H9 (cell line): ENCODE measurements around the gene KRTAP5-1. TPM values are rescaled to one million over a fixed set of nuclear protein-coding genes. Genes with fewer than 3 reads are reported as not detected.

ENCODE experiments used
- DNase-seq: peaks from one replicate; pipeline ENCODE4 v3.0.0-alpha.2; 2017
- H2AFZ ChIP-seq: one replicate; pipeline ENCODE4 v1.6.1; 2013; ENCODE audit warnings: mild to moderate bottlenecking, low read length, control low read depth, moderate library complexity
- H2AK5ac ChIP-seq: 2 replicates; pipeline ENCODE4 v1.6.1; 2013; ENCODE audit warnings: low read length, control low read depth, mixed read lengths; ENCODE audit not compliant: insufficient read length
- H2BK120ac ChIP-seq: one replicate; pipeline ENCODE4 v1.6.1; 2013; ENCODE audit warnings: low read depth, mild to moderate bottlenecking, low read length, control low read depth, inconsistent platforms; ENCODE audit not compliant: poor library complexity, severe bottlenecking
- H2BK12ac ChIP-seq: 2 replicates; pipeline ENCODE4 v1.6.1; 2013; ENCODE audit warnings: low read length, control low read depth, mixed read lengths, low read depth; ENCODE audit not compliant: insufficient read length
- H2BK15ac ChIP-seq: 2 replicates; pipeline ENCODE4 v1.6.1; 2013; ENCODE audit warnings: low read depth, low read length, control low read depth
- H2BK20ac ChIP-seq: one replicate; pipeline ENCODE4 v1.6.1; 2013; ENCODE audit warnings: low read depth, mild to moderate bottlenecking, low read length, control low read depth, inconsistent platforms; ENCODE audit not compliant: poor library complexity, severe bottlenecking
- H2BK5ac ChIP-seq: 2 replicates; pipeline ENCODE4 v1.6.1; 2013; ENCODE audit warnings: low read length, control low read depth, mixed read lengths; ENCODE audit not compliant: insufficient read length
- H3K14ac ChIP-seq: 2 replicates; pipeline ENCODE4 v1.6.1; 2013; ENCODE audit warnings: low read length, control low read depth; ENCODE audit not compliant: insufficient read depth
- H3K18ac ChIP-seq: 2 replicates; pipeline ENCODE4 v1.6.1; 2013; ENCODE audit warnings: low read depth, mild to moderate bottlenecking, mixed read lengths, low read length, control low read depth; ENCODE audit not compliant: insufficient read length
- H3K23ac ChIP-seq: 2 replicates; pipeline ENCODE4 v1.6.1; 2013; ENCODE audit warnings: low read length, control low read depth, mixed read lengths, low read depth; ENCODE audit not compliant: insufficient read length
- H3K23me2 ChIP-seq: 2 replicates; pipeline ENCODE4 v1.6.1; 2013; ENCODE audit warnings: low read depth, mild to moderate bottlenecking, mixed read lengths, low read length, control low read depth; ENCODE audit not compliant: insufficient read length, poor library complexity, severe bottlenecking
- H3K27ac ChIP-seq: 2 replicates; pipeline ENCODE4 v1.5.1; 2013; ENCODE audit warnings: low read length, control low read depth, mixed read lengths, low read depth; ENCODE audit not compliant: insufficient read length
- H3K27me3 ChIP-seq: 2 replicates; pipeline ENCODE4 v1.6.1; 2013; ENCODE audit warnings: low read length, control low read depth, inconsistent platforms; ENCODE audit not compliant: insufficient read depth
- H3K4ac ChIP-seq: 2 replicates; pipeline ENCODE4 v1.6.1; 2013; ENCODE audit warnings: low read depth, mild to moderate bottlenecking, control low read depth, inconsistent platforms, low read length, moderate library complexity
- H3K4me1 ChIP-seq: 2 replicates; pipeline ENCODE4 v1.6.1; 2013; ENCODE audit warnings: low read length, control low read depth, inconsistent platforms; ENCODE audit not compliant: insufficient read depth
- H3K4me2 ChIP-seq: 2 replicates; pipeline ENCODE4 v1.6.1; 2013; ENCODE audit warnings: low read length, control low read depth, mixed read lengths; ENCODE audit not compliant: insufficient read length, insufficient read depth
- H3K56ac ChIP-seq: 2 replicates; pipeline ENCODE4 v1.6.1; 2013; ENCODE audit warnings: low read depth, mild to moderate bottlenecking, mixed read lengths, low read length, control low read depth; ENCODE audit not compliant: insufficient read length
- H3K79me1 ChIP-seq: 2 replicates; pipeline ENCODE4 v1.6.1; 2013; ENCODE audit warnings: low read depth, mild to moderate bottlenecking, moderate library complexity, low read length, control low read depth, inconsistent platforms; ENCODE audit not compliant: insufficient read depth, poor library complexity, severe bottlenecking
- H3K79me2 ChIP-seq: 2 replicates; pipeline ENCODE4 v1.6.1; 2013; ENCODE audit warnings: low read length, control low read depth, inconsistent platforms; ENCODE audit not compliant: insufficient read depth
- H3K9ac ChIP-seq: 2 replicates; pipeline ENCODE4 v1.6.1; 2013; ENCODE audit warnings: low read length, control low read depth, mixed read lengths; ENCODE audit not compliant: insufficient read length; ENCODE audit errors: extremely low read depth
- H3K9me3 ChIP-seq: one replicate; pipeline ENCODE4 v1.6.1; 2013; ENCODE audit warnings: low read depth, low read length, inconsistent platforms; ENCODE audit not compliant: control insufficient read depth
- H3T11ph ChIP-seq: one replicate; pipeline ENCODE4 v1.6.1; 2013; ENCODE audit warnings: mild to moderate bottlenecking, low read length, control low read depth, inconsistent platforms
- H4K20me1 ChIP-seq: one replicate; pipeline ENCODE4 v1.6.1; 2013; ENCODE audit not compliant: control insufficient read depth, insufficient read length, insufficient read depth
- H4K5ac ChIP-seq: 2 replicates; pipeline ENCODE4 v1.6.1; 2013; ENCODE audit warnings: low read depth, mild to moderate bottlenecking, mixed read lengths, low read length, control low read depth; ENCODE audit not compliant: insufficient read length
- H4K8ac ChIP-seq: replicated peaks from 2 replicates; pipeline ENCODE4 v1.6.1; 2013; ENCODE audit warnings: low read length, control low read depth, mixed read lengths, low read depth; ENCODE audit not compliant: insufficient read length
- H4K91ac ChIP-seq: 2 replicates; pipeline ENCODE4 v1.6.1; 2013; ENCODE audit warnings: low read depth, mild to moderate bottlenecking, moderate library complexity, mixed read lengths, low read length, control low read depth; ENCODE audit not compliant: insufficient read length
- H3K27ac Mint-ChIP-seq, 3 experiments: 2 replicates in 2 of 3; 3 replicates in 1 of 3; pipeline ENCODE4 v1.8.0; 2020 to 2021; ENCODE audit warnings: mixed read lengths in 3 of 3, mild to moderate bottlenecking in 1 of 3, moderate library complexity in 1 of 3
- H3K27me3 Mint-ChIP-seq: 2 replicates; pipeline ENCODE4 v1.8.0; 2021; ENCODE audit warnings: low read depth, mild to moderate bottlenecking, moderate library complexity, mixed read lengths
- H3K36me3 Mint-ChIP-seq, 3 experiments: 2 replicates in 2 of 3; 3 replicates in 1 of 3; pipeline ENCODE4 v1.8.0; 2020 to 2021; ENCODE audit warnings: low read depth in 3 of 3, mixed read lengths in 3 of 3; ENCODE audit not compliant: insufficient read depth in 1 of 3
- H3K4me1 Mint-ChIP-seq, 2 experiments: 2 replicates each; pipeline ENCODE4 v1.8.0; 2020; ENCODE audit warnings: mixed read lengths in 2 of 2
- H3K4me3 Mint-ChIP-seq, 2 experiments: 2 replicates in 1 of 2; 3 replicates in 1 of 2; pipeline ENCODE4 v1.8.0; 2020 to 2021; ENCODE audit warnings: mild to moderate bottlenecking in 2 of 2, mixed read lengths in 2 of 2, moderate library complexity in 1 of 2
- H3K9me3 Mint-ChIP-seq, 2 experiments: 2 replicates in 1 of 2; 3 replicates in 1 of 2; pipeline ENCODE4 v1.8.0; 2020; ENCODE audit warnings: mild to moderate bottlenecking in 2 of 2, mixed read lengths in 2 of 2, moderate library complexity in 1 of 2
- WGBS: extraction: QIAGEN DNeasy Blood & Tissue Kit; methylation state at CpG from one replicate; pipeline ENCODE4 v1.1.7; 2013; ENCODE audit warnings: missing lambda C conversion rate, low lambda C conversion rate, mixed read lengths; ENCODE audit not compliant: insufficient read length; ENCODE audit errors: extremely low coverage; 5-methylcytosine and 5-hydroxymethylcytosine counted together
- total RNA-seq: library from RNA; stranded (reverse); gene quantifications from 2 replicates; pipeline ENCODE4 v1.2.1, GENCODE V29; 2021
- TF ChIP-seq, protein P1 (sequence below): fragments of 200-600 bp; sonication (generic); conservative IDR thresholded peaks from 3 replicates; pipeline ENCODE4 v1.8.0; 2021; ENCODE audit warnings: antibody characterized with exemption, mild to moderate bottlenecking

Gene KRTAP5-1
- total RNA-seq, 1 experiment from 2014 or later = not detected

DNA sequence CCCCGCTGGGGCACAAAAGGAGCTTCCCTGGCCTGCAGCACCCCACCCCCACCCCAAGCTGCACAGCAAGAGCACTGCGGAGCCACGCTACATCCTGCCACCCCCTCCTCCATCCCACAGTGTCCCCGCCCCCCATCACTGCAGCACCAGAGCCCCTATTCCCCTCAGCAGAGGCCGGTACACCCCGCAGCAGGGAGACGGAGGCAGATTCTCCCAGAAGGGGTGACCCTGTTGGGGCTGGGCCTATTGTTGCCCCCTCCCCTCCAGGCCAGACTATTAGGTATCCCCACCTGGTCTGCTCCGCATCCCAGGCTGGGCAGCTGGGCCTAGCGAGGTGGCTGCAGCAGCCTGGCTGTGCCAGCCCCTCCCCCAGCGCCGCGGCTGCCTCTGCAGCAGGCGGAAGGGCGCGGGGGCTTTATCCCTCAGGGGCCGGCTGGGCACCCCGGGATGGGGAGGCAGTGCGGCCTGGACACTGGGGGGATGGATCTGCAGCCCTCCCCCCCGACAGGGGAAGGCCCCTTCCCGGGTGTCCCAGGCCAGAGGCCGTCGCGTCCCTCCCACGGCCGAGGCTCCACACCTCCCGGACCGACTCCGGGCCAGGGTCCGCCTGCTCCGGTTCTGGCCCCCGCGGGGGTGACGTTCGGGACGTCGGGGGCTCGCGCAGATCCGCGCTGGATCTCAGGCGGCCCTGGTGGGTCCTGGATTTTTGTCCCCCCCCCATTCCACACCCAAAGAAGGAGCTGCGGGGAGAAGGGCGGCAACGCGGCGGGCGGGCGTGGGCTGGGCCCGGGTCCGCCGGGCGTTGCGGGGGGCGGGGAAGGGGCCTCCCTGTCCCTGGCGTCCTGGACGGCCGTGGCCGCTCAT lies 14.0 kb downstream of the KRTAP5-1 start:
- H2AK5ac ChIP-seq = no peak overlapping the region
- Mint-ChIP-seq H3K4me3 (peak overlapping the region; percentile 44 to 63; a peak in 3 of 5 replicates), H3K4me1 (peaks cover 25 to 45% of the 10 kb centered on the region in 2 experiments), H3K27me3 (peaks cover 63% of the 10 kb centered on the region), H3K27ac (no peak overlapping the region), H3K9me3 (no peaks in the 10 kb centered on the region), H3K36me3 (no peaks in the 10 kb centered on the region)
- H4K8ac ChIP-seq = no peak overlapping the region
- H3T11ph ChIP-seq = no peak overlapping the region
- H3K4me2 ChIP-seq = peak overlapping the region; percentile 13
- no peak overlapping the region for H3K23ac ChIP-seq
- no peaks in the 10 kb centered on the region for H3K9me3 ChIP-seq
- H2BK20ac ChIP-seq = no peak overlapping the region
- H3K18ac ChIP-seq = no peak overlapping the region
- no peak overlapping the region for H2BK12ac ChIP-seq
- H3K4me1 ChIP-seq = no peaks in the 10 kb centered on the region
- peaks cover 19% of the 10 kb centered on the region for H3K27me3 ChIP-seq
- H3K56ac ChIP-seq = no peak overlapping the region
- H2BK120ac ChIP-seq = no peak overlapping the region
- H3K4ac ChIP-seq = no peak overlapping the region
- no peak overlapping the region for H2AFZ ChIP-seq
- H3K9ac ChIP-seq = no peak overlapping the region
- no peaks in the 10 kb centered on the region for H3K79me1 ChIP-seq
- no peak overlapping the region for H4K91ac ChIP-seq
- H3K23me2 ChIP-seq = peaks cover 22% of the 10 kb centered on the region
- H4K20me1 ChIP-seq = no peaks in the 10 kb centered on the region
- H2BK5ac ChIP-seq = no peak overlapping the region
- DNase-seq = peak; percentile 59
- H3K79me2 ChIP-seq = no peaks in the 10 kb centered on the region
- no peak overlapping the region for H4K5ac ChIP-seq
- TF ChIP-seq, protein P1, sequence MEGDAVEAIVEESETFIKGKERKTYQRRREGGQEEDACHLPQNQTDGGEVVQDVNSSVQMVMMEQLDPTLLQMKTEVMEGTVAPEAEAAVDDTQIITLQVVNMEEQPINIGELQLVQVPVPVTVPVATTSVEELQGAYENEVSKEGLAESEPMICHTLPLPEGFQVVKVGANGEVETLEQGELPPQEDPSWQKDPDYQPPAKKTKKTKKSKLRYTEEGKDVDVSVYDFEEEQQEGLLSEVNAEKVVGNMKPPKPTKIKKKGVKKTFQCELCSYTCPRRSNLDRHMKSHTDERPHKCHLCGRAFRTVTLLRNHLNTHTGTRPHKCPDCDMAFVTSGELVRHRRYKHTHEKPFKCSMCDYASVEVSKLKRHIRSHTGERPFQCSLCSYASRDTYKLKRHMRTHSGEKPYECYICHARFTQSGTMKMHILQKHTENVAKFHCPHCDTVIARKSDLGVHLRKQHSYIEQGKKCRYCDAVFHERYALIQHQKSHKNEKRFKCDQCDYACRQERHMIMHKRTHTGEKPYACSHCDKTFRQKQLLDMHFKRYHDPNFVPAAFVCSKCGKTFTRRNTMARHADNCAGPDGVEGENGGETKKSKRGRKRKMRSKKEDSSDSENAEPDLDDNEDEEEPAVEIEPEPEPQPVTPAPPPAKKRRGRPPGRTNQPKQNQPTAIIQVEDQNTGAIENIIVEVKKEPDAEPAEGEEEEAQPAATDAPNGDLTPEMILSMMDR = no peak
- no CpG with 5 or more reads among the region's 58 CpGs for WGBS
- H3K27ac ChIP-seq = no peak overlapping the region
- H3K14ac ChIP-seq = no peak overlapping the region
- no peak overlapping the region for H2BK15ac ChIP-seq
